ENCODE results near the gene S1PR4. TPM values are rescaled to one million over a fixed set of nuclear protein-coding genes. Genes with fewer than 3 reads are reported as not detected.
"Not testable (repeated sequence)": the region's sequence is repeated elsewhere in the genome, so short reads cannot be mapped to it uniquely, and the experiment has no call there.

The S1PR4 gene
- total RNA-seq, 1 donor from 2014 or later: not detected

- Mint-ChIP-seq H3K36me3 (no peaks in the 10 kb centered on the region), H3K27me3 (peaks cover 16% of the 10 kb centered on the region)
These were observed 25.0 kb upstream of the S1PR4 start for GRCh38 chr19:3153286-3154230.

DNA sequence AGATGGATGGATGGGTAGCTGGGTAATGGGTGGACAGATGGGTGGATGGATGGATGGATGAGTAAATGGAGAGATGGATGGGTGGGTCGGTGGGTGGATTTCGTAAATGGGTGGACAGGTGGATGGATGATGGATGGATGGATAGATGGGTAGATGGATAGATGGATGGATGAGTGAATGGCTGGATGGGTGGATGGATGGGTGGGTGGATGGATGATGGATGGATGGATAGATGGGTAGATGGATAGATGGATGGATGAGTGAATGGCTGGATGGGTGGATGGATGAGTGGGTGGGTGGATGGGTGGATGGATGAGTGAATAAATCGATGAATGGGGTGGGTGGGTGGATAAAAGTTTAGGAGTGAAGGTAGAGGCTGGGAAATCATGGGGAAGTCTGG lies 24.1 kb upstream of the S1PR4 start:
- not testable (repeated sequence) for H3K27ac Mint-ChIP-seq; H3K9me3 Mint-ChIP-seq; H3K4me1 Mint-ChIP-seq (ENCODE audit: unreplicated experiment); DNase-seq (ENCODE audit: extremely low spot score, unreplicated experiment); H3K4me3 Mint-ChIP-seq; H3K36me3 Mint-ChIP-seq
- H3K27me3 Mint-ChIP-seq: peaks cover 14% of the 10 kb centered on the region

More at GRCh38 chr19:3153286-3154230, 25.0 kb upstream of the S1PR4 start:
- DNase-seq (ENCODE audit: extremely low spot score, unreplicated experiment): no peak
- TF ChIP-seq, protein P1, sequence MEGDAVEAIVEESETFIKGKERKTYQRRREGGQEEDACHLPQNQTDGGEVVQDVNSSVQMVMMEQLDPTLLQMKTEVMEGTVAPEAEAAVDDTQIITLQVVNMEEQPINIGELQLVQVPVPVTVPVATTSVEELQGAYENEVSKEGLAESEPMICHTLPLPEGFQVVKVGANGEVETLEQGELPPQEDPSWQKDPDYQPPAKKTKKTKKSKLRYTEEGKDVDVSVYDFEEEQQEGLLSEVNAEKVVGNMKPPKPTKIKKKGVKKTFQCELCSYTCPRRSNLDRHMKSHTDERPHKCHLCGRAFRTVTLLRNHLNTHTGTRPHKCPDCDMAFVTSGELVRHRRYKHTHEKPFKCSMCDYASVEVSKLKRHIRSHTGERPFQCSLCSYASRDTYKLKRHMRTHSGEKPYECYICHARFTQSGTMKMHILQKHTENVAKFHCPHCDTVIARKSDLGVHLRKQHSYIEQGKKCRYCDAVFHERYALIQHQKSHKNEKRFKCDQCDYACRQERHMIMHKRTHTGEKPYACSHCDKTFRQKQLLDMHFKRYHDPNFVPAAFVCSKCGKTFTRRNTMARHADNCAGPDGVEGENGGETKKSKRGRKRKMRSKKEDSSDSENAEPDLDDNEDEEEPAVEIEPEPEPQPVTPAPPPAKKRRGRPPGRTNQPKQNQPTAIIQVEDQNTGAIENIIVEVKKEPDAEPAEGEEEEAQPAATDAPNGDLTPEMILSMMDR (conservative IDR thresholded peaks at IDR 0.05): no peak
- Mint-ChIP-seq H3K27ac (no peak overlapping the region), H3K4me1 (ENCODE audit: unreplicated experiment) (no peaks in the 10 kb centered on the region), H3K9me3 (no peaks in the 10 kb centered on the region), H3K4me3 (no peak overlapping the region)

- Mint-ChIP-seq H3K9me3 (no peaks in the 10 kb centered on the region), H3K36me3 (no peaks in the 10 kb centered on the region), H3K4me1 (ENCODE audit: unreplicated experiment) (no peaks in the 10 kb centered on the region), H3K27ac (no peak overlapping the region), H3K27me3 (peaks cover 11% of the 10 kb centered on the region), H3K4me3 (no peak overlapping the region)
- DNase-seq (ENCODE audit: extremely low spot score, unreplicated experiment): no peak
- TF ChIP-seq, protein P1 (conservative IDR thresholded peaks at IDR 0.05): no peak
These were observed 23.4 kb upstream of the S1PR4 start for GRCh38 chr19:3154957-3155736.

DNA sequence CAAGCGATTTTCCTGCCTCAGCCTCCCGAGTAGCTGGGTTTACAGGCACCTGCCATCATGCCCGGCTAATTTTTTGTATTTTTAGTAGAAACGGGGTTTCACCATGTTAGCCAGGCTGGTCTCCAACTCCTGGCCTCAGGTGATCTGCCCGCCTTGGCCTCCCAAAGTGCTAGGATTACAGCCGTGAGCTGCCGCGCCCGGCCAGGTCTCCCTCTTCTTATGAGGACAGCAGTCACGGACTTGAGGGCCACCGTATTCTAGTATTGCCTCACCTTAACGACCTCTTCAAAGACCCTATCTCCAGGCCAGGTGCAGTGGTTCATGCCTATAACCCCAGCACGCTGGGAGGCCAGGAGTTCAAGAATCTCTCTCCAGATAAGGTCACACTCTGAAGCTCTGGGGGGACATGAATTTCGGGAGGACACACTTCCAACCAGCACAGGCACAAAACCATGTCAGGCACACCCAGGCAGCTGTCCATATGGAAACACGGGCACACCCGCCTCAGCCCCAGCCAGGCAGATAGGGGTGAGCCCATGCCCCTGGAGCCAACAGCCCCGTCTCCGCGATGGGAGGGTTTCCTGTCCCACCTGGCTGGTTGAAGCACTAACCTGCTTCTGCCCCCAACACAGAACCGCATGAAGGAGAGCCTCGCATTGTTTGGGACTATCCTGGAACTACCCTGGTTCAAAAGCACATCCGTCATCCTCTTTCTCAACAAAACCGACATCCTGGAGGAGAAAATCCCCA lies 21.3 kb upstream of the S1PR4 start:
- no peak overlapping the region for H3K4me3 Mint-ChIP-seq
- no peak overlapping the region for H3K27ac Mint-ChIP-seq
- TF ChIP-seq, protein P1 (conservative IDR thresholded peaks at IDR 0.05): no peak
- no peaks in the 10 kb centered on the region for H3K9me3 Mint-ChIP-seq
- H3K27me3 Mint-ChIP-seq: peaks cover 13% of the 10 kb centered on the region
- no peak for DNase-seq (ENCODE audit: extremely low spot score, unreplicated experiment)
- H3K36me3 Mint-ChIP-seq: no peaks in the 10 kb centered on the region
- no peaks in the 10 kb centered on the region for H3K4me1 Mint-ChIP-seq (ENCODE audit: unreplicated experiment)

- Mint-ChIP-seq H3K4me3 (no peak overlapping the region), H3K27me3 (peaks cover 18% of the 10 kb centered on the region), H3K27ac (no peak overlapping the region), H3K4me1 (ENCODE audit: unreplicated experiment) (peaks cover 6% of the 10 kb centered on the region), H3K36me3 (no peaks in the 10 kb centered on the region), H3K9me3 (no peaks in the 10 kb centered on the region)
- TF ChIP-seq, protein P1 (conservative IDR thresholded peaks at IDR 0.05): no peak
- DNase-seq (ENCODE audit: extremely low spot score, unreplicated experiment): no peak
These were observed 19.0 kb upstream of the S1PR4 start for GRCh38 chr19:3159565-3159964.

All from type B pancreatic cell (in vitro differentiated cells).